K562 (cell line): ENCODE results near the gene ISG20. TPM values are rescaled to one million over a fixed set of nuclear protein-coding genes. Genes with fewer than 3 reads are reported as not detected.

Source experiments
- BACH1 ChIP-seq: fragments of 200-800 bp; sonication (Bioruptor generic); IDR thresholded peaks from 2 replicates; pipeline ENCODE4 v1.6.1; 2016; ENCODE audit warnings: missing genetic modification characterization, missing compliant biosample characterization
- DNMT1 ChIP-seq: fragments of 450-650 bp; IDR thresholded peaks from 2 replicates; pipeline ENCODE4 v1.6.1; 2016; ENCODE audit warnings: antibody characterized with exemption, mild to moderate bottlenecking
- ERF ChIP-seq: fragments of 450-650 bp; formaldehyde crosslinking; IDR thresholded peaks from 2 replicates; pipeline ENCODE4 v1.4.0; 2020; ENCODE audit warnings: mild to moderate bottlenecking, mixed read lengths
- FOSL1 ChIP-seq: fragments of 200-800 bp; sonication (Bioruptor generic); conservative IDR thresholded peaks from 2 replicates; pipeline ENCODE4 v1.6.1; 2016; ENCODE audit warnings: missing genetic modification characterization, missing compliant biosample characterization
- JUND ChIP-seq, 2 experiments: IDR thresholded peaks; 2 replicates in 1 of 2; 3 replicates in 1 of 2; pipeline ENCODE4 v1.6.1; 2011; ENCODE audit warnings: borderline replicate concordance in 2 of 2, low read depth in 2 of 2, low read length in 2 of 2, improper control_type of control experiment in 1 of 2, missing biosample characterization in 1 of 2, missing genetic modification characterization in 1 of 2, missing genetic modification reagents in 1 of 2
- NELFE ChIP-seq: IDR thresholded peaks from 2 replicates; pipeline ENCODE4 v1.6.1; 2011; ENCODE audit warnings: mild to moderate bottlenecking; ENCODE audit not compliant: insufficient read depth, insufficient read length
- PHF21A ChIP-seq: fragments of 450-650 bp; IDR thresholded peaks from 2 replicates; pipeline ENCODE4 v1.6.1; 2017; ENCODE audit warnings: low read depth, borderline replicate concordance
- RBM15 ChIP-seq: fragments of 200-400 bp; formaldehyde crosslinking; IDR thresholded peaks from 2 replicates; pipeline ENCODE4 v1.6.1; 2018; ENCODE audit warnings: mild to moderate bottlenecking, low read length, moderate library complexity; ENCODE audit not compliant: insufficient read depth
- SMAD4 ChIP-seq: fragments of 250-450 bp; sonication (Bioruptor Pico); conservative IDR thresholded peaks from 2 replicates; pipeline ENCODE4 v1.8.0; 2021; ENCODE audit warnings: inconsistent platforms, mild to moderate bottlenecking, moderate library complexity
- SMARCE1 ChIP-seq: fragments of 450-650 bp; IDR thresholded peaks from 2 replicates; pipeline ENCODE4 v1.7.1; 2016; ENCODE audit warnings: mild to moderate bottlenecking
- SPI1 ChIP-seq: IDR thresholded peaks from 2 replicates; pipeline ENCODE4 v1.6.1; 2011; ENCODE audit warnings: low read depth, low read length, control low read depth, borderline replicate concordance
- SREBF2 ChIP-seq: sonication (generic); formaldehyde crosslinking; IDR thresholded peaks from 2 replicates; pipeline ENCODE4 v1.4.0; 2020; ENCODE audit warnings: mild to moderate bottlenecking, missing genetic modification reagents
- STAT5A ChIP-seq: IDR thresholded peaks from 2 replicates; pipeline ENCODE4 v1.6.1; 2012; ENCODE audit warnings: low read length, inconsistent platforms, borderline replicate concordance
- TAF1 ChIP-seq: IDR thresholded peaks from 2 replicates; pipeline ENCODE4 v1.6.1; 2011; ENCODE audit warnings: mild to moderate bottlenecking, low read length, moderate library complexity; ENCODE audit not compliant: insufficient read depth, control insufficient read depth, severe bottlenecking; ENCODE audit errors: extremely low read depth
- ZNF57 ChIP-seq: fragments of 450-650 bp; formaldehyde crosslinking; IDR thresholded peaks from 2 replicates; pipeline ENCODE4 v1.4.0; 2020; ENCODE audit warnings: mild to moderate bottlenecking, moderate library complexity
- ZNF668 ChIP-seq: fragments of 250-450 bp; sonication (Bioruptor Pico); IDR thresholded peaks from 2 replicates; pipeline ENCODE4 v1.8.0; 2022; ENCODE audit warnings: mild to moderate bottlenecking, inconsistent platforms
- ZNF780A ChIP-seq: fragments of 250-450 bp; sonication (Bioruptor Pico); IDR thresholded peaks from 2 replicates; pipeline ENCODE4 v1.5.0; 2021; ENCODE audit warnings: mild to moderate bottlenecking
- polyA plus RNA-seq, 8 experiments: library from polyadenylated mRNA; depleted of rRNA in 4 of 8; stranded (reverse) in 5 of 8; unstranded in 3 of 8; fragments of >200 nt; fragmentation: Nextera tagmentation in 2 of 8; fragmentation: Illumina TruSeq in 1 of 8; extraction: Ambion mirVana in 2 of 8; extraction: Trizol in 1 of 8; gene quantifications; 2 replicates each; pipeline versions ENCODE4 v1.2.1 to v1.2.3, GENCODE V29; 2011 to 2014; ENCODE audit warnings: inconsistent platforms in 1 of 8, missing spikeins in 1 of 8
- total RNA-seq, 7 experiments: library from RNA; depleted of rRNA in 6 of 7; stranded (reverse); fragments of >200 nt in 6 of 7; fragmentation: Illumina TruSeq in 2 of 7; extraction: Trizol in 2 of 7; gene quantifications; 2 replicates each; pipeline versions ENCODE4 v1.2.1 to v1.2.3, GENCODE V29; 2011 to 2021; ENCODE audit warnings: low replicate concordance in 1 of 7
- TF ChIP-seq, protein P1 (sequence below): fragments of 250-450 bp; sonication (Bioruptor Pico); IDR thresholded peaks from 2 replicates; pipeline ENCODE4 v1.9.0; 2021; ENCODE audit warnings: mild to moderate bottlenecking, inconsistent platforms
- TF ChIP-seq, protein P2 (sequence below): fragments of 250-450 bp; sonication (Bioruptor Pico); IDR thresholded peaks from 2 replicates; pipeline ENCODE4 v1.5.0; 2021
- TF ChIP-seq, protein P3 (sequence below): fragments of 200-800 bp; sonication (Bioruptor generic); IDR thresholded peaks from 2 replicates; pipeline ENCODE4 v1.6.1; 2016; ENCODE audit warnings: missing genetic modification characterization, missing compliant biosample characterization
- TF ChIP-seq, protein P4 (sequence below): sonication (generic); formaldehyde crosslinking; IDR thresholded peaks from 2 replicates; pipeline ENCODE4 v1.9.0; 2022; ENCODE audit warnings: mild to moderate bottlenecking, missing genetic modification reagents

The ISG20 gene
- total and polyA plus RNA-seq, 9 of the 15 experiments (the other 6 are each of a cell fraction or from before 2014, with no cell fraction given), result 0.06 to 2.1 (median 1.00) TPM

DNA sequence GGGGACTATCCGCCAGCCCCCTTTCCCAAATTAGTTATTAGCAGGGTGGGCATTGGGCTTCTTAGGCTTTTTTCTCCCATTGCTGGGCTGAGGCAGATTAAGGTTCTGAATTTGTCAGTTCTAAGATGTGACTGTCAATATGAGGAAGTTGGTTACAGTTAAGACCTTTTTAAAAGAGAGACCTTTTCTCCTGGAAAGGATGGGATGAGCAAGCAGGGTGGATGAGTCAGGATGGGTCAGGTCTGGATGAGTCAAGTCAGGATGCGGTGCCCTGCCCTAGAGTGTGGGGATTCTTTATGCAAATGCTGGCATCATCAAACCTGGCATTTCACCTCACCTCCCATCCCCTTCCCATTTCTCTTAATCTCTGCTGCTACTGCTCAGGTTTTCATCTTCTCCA is 15.8 kb upstream of the ISG20 start (continued):
- no peak for TF ChIP-seq SMAD4 (CRISPR knock-in tag)
- no peak for TF ChIP-seq ZNF668 (CRISPR knock-in tag)
- no peak for TF ChIP-seq PHF21A
- TF ChIP-seq SPI1, result 0 out of 2 replicates have a peak, but pooled peaks have one; percentile 30
- TF ChIP-seq SMARCE1, result 0 out of 2 replicates have a peak, but pooled peaks have one; percentile 49
- TF ChIP-seq SREBF2 (CRISPR knock-in tag), result no peak
- TF ChIP-seq, protein P1, sequence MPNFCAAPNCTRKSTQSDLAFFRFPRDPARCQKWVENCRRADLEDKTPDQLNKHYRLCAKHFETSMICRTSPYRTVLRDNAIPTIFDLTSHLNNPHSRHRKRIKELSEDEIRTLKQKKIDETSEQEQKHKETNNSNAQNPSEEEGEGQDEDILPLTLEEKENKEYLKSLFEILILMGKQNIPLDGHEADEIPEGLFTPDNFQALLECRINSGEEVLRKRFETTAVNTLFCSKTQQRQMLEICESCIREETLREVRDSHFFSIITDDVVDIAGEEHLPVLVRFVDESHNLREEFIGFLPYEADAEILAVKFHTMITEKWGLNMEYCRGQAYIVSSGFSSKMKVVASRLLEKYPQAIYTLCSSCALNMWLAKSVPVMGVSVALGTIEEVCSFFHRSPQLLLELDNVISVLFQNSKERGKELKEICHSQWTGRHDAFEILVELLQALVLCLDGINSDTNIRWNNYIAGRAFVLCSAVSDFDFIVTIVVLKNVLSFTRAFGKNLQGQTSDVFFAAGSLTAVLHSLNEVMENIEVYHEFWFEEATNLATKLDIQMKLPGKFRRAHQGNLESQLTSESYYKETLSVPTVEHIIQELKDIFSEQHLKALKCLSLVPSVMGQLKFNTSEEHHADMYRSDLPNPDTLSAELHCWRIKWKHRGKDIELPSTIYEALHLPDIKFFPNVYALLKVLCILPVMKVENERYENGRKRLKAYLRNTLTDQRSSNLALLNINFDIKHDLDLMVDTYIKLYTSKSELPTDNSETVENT (CRISPR knock-in tag), result no peak
- no peak for TF ChIP-seq BACH1 (tag)
- TF ChIP-seq, protein P2, sequence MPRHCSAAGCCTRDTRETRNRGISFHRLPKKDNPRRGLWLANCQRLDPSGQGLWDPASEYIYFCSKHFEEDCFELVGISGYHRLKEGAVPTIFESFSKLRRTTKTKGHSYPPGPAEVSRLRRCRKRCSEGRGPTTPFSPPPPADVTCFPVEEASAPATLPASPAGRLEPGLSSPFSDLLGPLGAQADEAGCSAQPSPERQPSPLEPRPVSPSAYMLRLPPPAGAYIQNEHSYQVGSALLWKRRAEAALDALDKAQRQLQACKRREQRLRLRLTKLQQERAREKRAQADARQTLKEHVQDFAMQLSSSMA (CRISPR knock-in tag), result no peak
- no peak for TF ChIP-seq TAF1
- TF ChIP-seq JUND (IDR thresholded peaks at IDR 0.05; ENCODE audit: borderline replicate concordance, low read depth, low read length), result peak; percentile 66; the same call in 1 of the 2 replicates
- TF ChIP-seq JUND (tag; IDR thresholded peaks at IDR 0.05; ENCODE audit: borderline replicate concordance, low read depth, low read length), result peak; percentile 47; the same call in 1 of the 3 replicates
- TF ChIP-seq ZNF57 (CRISPR knock-in tag), result no peak
- no peak for TF ChIP-seq ZNF780A (CRISPR knock-in tag)
- TF ChIP-seq, protein P3, sequence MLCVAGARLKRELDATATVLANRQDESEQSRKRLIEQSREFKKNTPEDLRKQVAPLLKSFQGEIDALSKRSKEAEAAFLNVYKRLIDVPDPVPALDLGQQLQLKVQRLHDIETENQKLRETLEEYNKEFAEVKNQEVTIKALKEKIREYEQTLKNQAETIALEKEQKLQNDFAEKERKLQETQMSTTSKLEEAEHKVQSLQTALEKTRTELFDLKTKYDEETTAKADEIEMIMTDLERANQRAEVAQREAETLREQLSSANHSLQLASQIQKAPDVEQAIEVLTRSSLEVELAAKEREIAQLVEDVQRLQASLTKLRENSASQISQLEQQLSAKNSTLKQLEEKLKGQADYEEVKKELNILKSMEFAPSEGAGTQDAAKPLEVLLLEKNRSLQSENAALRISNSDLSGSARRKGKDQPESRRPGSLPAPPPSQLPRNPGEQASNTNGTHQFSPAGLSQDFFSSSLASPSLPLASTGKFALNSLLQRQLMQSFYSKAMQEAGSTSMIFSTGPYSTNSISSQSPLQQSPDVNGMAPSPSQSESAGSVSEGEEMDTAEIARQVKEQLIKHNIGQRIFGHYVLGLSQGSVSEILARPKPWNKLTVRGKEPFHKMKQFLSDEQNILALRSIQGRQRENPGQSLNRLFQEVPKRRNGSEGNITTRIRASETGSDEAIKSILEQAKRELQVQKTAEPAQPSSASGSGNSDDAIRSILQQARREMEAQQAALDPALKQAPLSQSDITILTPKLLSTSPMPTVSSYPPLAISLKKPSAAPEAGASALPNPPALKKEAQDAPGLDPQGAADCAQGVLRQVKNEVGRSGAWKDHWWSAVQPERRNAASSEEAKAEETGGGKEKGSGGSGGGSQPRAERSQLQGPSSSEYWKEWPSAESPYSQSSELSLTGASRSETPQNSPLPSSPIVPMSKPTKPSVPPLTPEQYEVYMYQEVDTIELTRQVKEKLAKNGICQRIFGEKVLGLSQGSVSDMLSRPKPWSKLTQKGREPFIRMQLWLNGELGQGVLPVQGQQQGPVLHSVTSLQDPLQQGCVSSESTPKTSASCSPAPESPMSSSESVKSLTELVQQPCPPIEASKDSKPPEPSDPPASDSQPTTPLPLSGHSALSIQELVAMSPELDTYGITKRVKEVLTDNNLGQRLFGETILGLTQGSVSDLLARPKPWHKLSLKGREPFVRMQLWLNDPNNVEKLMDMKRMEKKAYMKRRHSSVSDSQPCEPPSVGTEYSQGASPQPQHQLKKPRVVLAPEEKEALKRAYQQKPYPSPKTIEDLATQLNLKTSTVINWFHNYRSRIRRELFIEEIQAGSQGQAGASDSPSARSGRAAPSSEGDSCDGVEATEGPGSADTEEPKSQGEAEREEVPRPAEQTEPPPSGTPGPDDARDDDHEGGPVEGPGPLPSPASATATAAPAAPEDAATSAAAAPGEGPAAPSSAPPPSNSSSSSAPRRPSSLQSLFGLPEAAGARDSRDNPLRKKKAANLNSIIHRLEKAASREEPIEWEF (CRISPR knock-in tag), result no peak
- no peak for TF ChIP-seq DNMT1
- no peak for TF ChIP-seq STAT5A
- TF ChIP-seq ERF, result no peak
- TF ChIP-seq NELFE, result no peak
- TF ChIP-seq, protein P4, sequence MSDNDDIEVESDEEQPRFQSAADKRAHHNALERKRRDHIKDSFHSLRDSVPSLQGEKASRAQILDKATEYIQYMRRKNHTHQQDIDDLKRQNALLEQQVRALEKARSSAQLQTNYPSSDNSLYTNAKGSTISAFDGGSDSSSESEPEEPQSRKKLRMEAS (CRISPR knock-in tag), result no peak
- TF ChIP-seq FOSL1, result peak; percentile 89
- TF ChIP-seq RBM15, result no peak
